Measurements from ENCODE around the gene FSTL3.

Gene FSTL3

GRCh38 chr19:645912-646778, 30.0 kb upstream of the FSTL3 start:
- no peak for DNase-seq

DNA sequence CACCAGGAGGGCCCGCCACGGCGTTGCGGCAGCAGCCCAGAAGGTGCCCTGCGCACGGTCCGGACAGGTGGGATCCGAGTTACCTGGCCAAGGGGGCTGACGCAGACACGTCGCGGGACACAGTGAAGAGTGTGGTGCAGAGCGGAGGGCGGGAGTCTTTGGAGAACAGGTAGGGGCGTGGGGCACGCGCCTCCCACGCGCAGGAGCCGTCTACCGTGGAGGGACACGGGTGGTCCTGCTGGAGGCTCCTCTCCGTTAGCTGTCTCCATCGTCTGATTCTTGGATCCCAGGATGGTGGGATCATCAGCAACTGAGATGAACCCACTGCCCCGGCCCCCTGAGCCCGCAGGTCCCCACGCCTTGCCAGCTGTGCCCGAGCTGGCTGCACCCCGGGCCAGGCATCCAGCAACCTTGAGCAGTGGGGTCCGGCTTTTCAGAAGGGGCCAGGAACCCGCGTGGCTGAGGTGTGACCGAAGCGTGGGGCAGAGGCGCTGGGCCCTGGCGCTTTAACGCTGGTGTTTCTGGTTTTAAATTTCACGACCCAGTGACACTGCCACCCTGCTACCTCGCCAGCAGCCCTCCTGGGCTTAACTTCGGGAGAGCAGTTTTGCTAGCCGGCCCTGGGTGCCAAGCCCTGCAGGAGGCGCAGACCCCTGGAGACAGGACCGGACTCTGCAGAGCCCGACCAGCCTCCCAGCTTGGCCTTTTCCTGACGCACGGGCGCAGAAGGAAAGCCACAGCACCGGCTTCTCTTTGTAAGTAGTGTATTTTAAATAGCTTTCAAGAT, 29.2 kb upstream of the FSTL3 start:
- DNase-seq = no peak

GRCh38 chr19:647566-648284, 28.5 kb upstream of the FSTL3 start:
- DNase-seq = no peak

GRCh38 chr19:648305-648704, 27.9 kb upstream of the FSTL3 start:
- no peak for DNase-seq

DNA sequence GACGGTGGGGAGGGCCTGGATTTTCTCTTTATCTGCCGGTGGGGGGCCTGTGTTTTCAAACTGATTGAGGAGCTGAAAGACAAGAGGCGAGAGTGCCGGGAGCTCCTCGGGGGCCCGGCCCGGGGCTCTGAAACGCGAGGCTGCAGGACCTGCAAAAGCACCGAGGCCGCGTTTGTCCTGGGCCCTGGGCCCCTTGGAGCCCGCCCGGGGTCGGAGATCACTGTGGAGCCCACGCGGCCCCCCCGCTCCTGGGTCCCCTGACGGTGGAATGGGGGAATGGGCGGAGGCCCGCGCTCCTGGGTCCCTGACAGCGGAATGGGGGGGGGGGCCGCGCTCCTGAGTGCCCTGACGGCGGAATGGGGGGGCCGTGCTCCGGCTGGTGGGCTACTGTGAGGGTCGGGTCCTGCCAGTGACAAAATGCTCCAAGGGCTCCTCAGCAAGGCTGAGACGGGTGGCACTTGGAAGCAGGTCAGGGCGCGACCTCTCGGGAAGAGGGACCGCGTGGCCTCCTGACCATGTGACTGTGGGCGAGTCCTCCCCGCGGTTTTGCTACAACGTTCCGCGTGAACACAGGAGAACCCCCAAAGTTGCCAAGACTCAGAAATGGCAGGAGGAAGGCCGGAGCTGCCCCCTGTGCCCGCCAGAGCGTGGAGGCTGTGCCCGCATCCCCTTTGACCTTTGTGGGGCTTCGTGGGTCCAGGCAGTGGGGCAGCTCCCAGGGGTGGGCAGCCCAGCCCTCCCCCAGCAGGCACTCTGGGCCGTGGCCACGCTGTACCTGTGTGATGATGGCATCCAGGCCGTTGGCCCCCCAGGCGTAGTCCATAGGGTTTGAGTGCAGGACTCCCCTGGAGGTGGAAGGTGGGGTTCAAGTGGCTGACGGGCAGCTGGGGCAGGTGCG, 27.0 kb upstream of the FSTL3 start:
- no peak for DNase-seq

DNA sequence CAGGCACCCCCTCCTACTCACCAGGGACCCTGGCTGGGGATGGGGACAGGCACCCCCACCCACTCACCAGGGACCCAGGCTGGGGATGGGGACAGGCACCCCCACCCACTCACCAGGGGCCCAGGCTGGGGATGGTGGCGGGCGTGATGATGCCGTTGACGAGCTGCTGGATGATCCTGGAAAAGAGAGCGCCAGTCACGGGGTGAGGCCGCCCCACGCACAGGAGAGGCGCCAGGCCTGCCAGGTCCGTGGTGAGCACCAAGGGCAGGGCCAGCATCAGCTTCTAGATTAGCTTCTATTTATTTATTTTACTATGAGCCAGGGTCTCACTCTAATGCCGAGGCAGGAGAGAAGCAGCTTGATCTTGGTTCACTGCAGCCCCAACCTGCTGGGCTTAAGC, 26.1 kb upstream of the FSTL3 start:
- no peak for DNase-seq

DNA sequence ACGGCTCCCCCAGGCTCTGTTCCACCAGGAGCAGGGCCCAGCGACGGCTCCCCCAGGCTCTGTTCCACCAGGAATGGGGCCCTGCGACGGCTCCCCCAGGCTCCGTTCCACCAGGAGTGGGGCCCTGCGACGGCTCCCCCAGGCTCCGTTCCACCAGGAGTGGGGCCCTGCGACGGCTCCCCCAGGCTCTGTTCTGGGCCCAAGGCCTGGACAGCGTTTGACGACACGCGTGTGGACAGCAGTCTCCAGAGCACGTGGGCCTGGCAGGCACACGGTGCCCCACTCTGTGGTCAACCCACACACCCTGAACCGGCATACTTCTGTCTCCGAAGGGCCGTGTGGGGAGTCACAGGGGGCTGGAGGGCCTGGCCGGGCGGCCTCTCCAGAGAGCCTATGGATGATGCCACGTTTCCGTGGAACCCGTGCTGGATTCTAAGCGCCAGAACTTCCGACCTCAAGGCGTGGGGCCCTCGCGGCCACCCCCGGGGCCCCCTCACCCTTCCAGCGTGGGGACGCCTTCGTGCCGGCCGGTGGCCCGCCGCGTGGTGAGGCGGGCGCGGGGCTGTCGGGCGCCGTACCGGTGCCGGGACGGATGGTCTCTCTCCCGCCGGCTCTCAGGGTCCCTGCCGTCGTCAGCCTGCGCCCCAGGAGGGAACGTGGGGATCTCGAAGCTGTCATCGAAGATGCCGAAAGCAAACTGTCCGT, 24.9 kb upstream of the FSTL3 start:
- DNase-seq = no peak

GRCh38 chr19:651991-652390, 24.2 kb upstream of the FSTL3 start:
- DNase-seq = no peak

DNA sequence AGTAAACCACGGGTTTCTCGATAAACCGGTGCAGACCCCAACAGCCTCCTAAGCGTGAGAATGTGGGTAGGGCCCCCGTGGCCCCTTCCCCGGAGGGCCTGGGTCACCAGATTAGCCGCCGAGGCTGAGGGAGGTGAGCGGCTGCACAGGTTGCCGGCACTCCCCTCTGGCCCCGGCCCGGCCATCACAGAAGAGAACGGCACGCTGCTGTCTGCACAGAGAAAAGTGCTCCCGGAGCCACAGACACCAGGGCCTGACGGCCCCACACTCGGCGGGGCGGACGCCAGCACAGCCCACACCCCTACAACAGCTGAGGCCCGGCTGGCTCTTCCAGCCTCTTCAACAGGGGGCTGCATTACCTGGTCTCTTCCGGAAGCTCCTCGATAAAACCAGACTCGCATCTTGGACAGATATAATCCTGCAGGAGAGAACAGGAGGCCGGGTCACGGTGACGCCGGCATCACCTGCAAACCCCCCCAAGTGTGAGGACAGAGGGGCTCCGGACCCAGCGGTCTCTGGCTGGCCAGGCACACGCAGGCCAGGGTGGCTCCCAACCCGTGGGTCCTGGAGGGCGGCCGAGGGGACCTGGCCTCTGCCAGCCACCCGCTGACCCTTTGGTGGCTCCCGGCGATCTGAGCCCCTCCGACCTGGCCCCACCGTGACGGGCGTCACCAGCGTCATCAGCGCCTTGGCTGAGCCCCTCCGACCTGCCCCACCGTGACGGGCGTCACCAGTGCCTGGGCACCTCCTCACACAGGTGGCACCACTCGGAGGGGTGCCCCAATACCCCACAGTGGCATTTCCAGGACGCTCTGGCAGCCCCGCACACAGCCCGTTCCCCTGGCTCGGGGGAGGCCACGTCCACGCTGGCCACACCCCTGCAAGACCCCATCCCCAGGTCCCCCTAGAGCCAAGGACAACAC, 23.5 kb upstream of the FSTL3 start:
- DNase-seq = no peak

- no peak for DNase-seq
Measured at GRCh38 chr19:653425-653824, 22.8 kb upstream of the FSTL3 start.

DNA sequence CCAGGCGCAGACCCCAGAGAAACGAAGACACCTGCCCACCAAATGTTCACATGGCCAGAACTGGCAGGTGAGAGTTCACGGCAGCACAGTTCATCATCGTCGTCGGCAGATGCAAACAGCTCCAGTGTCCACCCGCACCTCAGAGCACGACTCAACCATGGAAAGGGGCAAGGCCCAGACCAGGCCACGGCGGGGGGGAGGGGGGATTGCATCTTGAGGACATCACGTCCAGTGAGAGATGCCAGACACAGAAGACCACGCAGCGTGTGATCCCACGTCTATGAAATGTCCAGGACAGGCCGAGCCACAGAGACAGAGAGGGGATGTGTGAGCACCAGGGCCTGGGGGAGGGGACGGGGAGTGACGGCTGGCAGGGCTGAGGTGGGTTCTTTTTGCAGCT, 20.5 kb upstream of the FSTL3 start:
- no peak for DNase-seq

GRCh38 chr19:656751-657559, 19.2 kb upstream of the FSTL3 start:
- no peak for DNase-seq

DNA sequence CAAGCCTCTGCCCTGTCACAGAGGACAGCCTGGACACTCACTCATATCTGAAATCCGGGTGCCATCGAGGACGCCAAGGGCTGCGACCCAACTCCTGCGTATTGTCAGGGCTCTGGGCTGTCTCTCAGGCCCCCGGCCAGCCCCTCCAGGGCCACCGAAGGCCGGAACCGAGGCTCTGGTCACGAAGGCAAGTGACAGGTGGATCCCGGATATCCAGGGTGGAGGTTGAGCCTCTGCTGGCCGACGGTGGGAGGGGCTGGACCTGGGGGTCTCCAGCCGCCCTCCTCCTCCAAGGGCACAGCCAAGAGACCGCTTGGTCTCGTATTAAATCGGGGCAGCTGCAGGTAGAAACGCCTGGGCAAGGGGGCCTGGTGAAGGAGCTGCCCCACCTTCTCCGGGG, 18.6 kb upstream of the FSTL3 start:
- no peak for DNase-seq

GRCh38 chr19:658059-658839, 17.9 kb upstream of the FSTL3 start:
- DNase-seq = no peak

DNA sequence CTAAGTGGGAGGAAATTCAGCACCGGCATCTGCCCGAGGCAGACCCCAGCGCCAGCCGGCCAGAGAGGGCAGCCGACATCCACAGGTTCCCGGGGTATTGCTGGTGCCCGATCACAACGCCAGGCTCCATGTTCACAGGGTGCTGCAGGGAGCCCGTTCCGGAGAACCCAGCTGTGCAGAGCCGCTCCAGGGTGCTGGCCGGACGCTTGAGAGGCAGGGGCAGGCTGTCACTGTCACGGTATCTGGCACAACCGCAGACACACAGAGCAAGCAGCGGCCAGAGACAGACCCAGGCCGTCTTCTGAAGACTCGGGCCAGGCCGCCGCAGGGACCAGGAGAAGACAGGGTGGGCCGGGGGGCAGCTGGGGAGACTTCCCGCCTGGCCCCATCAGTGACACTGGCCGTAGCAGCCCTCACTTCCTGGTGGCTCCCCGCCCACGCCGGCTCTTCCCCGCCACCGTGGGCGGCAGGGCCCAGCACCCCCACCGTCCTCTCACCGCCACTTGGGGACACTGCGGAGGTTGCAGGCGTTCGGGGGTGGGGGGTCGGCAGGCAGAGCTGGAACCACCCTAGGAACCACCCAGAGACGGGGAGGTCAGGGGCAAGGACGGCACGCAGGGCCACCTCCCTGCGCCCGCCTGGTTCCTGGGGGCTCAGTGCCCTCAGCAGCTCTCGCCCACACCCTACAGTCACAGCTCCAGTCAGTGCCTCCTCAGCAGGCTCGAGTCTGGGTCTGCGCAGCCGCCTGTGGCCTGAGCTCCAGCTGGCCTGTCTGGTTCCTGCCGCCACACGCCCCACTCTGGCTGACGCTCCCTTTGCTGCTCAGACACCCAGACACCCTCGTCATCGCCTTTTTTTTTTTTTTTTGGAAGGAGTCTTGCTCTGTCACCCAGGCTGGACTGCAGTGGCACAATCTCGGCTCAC, 17.0 kb upstream of the FSTL3 start:
- DNase-seq = peak; percentile 66 to 79

DNA sequence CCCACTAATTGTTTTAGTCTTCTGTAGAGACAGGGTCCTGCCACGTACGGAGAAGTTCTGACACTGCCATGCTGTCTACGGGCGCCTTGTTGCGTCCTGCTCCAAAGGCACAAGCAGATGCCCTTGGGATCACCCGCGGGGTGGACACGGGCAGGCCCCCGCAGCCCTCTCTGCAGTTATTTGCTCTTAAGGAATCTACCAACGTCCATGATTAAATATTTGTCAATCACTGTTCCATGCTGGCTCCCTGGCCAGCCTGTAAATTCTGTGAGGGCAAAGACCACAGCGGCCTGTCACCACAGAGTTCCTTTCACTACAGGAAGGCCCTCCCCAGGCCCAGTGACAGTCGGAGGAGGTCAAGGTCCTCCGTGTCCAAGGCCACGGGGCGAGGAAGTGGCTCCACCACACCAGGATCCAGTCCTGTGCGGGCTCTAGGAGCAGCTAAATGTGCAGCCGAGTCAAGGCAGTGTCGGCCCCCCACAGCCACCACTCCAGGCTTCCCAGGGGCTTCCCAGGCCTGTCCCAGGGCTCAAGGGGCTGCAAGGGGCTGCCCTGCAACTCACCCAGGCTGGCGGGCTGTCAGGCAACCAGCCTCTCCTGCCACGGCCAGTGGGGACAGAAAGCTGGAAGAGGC, 15.3 kb upstream of the FSTL3 start:
- DNase-seq = no peak

Measured in CD4-positive, alpha-beta T cell treated with Interleukin-1 beta for 1 hour (primary cell).